ENCODE measurements around the gene PMVK.

PMVK gene

GRCh38 chr1:154966111-154966510, 29.6 kb upstream of the PMVK start:
- no peak for DNase-seq

DNA sequence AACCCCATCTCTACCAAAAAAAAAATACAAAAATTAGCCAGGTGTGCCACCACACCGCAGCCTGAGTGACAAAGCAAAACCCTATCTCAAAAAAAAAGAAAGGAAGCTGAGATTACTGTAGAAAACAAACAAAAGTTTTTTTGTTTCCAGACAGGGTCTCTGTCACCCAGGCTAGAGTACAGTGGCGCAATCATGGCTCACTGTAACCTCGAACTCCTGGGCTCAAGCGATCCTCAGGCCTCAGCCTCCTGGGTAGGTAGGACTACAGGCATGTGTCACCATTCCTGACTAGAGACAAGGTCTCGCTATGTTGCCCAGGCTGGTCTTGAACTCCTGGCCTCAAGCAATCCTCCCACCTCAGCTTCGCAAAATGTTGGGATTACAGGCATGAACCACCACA, 27.8 kb upstream of the PMVK start:
- no peak for DNase-seq

DNA sequence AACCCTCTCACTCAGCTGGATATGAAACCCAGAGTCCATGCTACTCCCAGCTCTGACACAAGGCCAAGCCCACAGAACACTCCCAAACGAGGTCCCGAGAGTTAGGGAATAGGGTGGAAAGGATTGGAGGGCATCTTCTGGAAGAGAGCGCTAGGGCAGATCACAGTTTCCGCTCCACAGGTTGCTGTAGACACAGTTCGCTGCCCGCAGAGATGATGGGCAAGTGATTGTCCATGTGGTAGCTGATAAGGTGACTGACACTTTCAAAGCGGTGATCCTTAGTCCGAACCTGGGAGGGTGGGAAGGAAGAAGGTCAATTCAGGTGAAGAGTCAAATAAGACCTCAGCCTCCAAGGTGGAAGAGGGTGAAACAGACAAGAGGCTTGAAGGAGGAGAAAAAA, 27.1 kb upstream of the PMVK start:
- no peak for DNase-seq

DNA sequence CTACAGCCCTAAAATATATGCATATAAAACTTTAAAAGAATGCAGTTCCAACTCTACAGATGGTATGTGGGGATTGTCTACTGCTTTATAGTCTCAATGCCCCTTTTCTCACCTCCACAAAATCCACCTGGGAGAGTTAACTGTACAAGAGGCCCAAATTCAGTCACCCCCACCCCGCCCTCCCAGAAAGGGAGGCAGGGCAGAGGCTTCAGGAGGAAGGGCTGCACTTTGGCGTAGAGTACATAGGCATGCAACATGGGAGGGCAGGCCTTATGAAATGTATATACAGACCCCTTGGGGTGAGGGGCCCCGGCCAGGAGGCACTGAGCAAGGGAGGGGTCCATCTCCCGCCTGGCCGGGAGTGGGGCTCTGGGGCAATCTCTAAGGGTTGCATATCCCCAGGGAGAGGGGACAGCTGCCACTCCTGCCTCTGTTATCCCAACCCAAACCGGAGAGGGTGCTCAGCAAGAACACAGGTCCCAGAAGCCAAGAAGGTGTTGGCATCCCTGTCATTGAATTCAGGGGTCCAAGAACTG, 26.3 kb upstream of the PMVK start:
- no peak for DNase-seq

GRCh38 chr1:154962156-154962749, 25.7 kb upstream of the PMVK start:
- no peak for DNase-seq

GRCh38 chr1:154961207-154962155, 25.0 kb upstream of the PMVK start, which contains the start of gene PYGO2:
Gene PYGO2 (minus strand): TSS chr1:154961782. CDS start chr1:154961576, 206 bp downstream.
- DNase-seq: peak; percentile 54 to 68

DNA sequence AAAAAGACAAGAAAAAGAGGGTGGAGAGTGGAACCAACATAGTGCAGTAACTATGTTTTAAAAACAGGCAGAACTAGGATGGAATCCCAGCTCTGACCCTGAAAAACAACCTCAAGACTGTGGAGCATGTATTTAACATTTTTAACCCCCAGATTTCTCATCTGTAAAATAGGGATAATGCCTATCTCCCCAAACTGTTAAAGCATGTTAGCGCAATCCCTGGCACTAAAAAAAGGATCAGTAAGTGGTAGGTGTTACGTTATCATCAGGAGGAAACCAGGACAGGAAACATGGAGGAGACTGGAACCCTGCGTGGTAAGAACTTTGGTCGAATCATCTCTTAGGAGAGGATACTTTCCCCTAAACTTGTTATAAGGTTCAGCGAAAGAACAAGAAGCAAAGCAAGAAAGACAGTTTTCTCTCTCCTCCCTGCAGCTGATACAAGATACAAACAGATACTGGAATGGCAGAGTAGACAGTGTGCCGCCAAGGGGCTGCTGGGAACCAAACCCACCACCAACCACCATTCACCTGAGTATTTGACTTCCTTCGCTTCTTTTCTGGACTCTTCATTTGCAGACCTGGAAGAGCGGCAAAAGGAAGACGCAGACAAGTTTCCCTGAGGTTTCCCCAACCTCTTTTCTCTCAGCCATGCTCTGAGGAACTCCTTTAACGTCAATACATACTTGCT, 24.1 kb upstream of the PMVK start:
- DNase-seq: no peak

DNA sequence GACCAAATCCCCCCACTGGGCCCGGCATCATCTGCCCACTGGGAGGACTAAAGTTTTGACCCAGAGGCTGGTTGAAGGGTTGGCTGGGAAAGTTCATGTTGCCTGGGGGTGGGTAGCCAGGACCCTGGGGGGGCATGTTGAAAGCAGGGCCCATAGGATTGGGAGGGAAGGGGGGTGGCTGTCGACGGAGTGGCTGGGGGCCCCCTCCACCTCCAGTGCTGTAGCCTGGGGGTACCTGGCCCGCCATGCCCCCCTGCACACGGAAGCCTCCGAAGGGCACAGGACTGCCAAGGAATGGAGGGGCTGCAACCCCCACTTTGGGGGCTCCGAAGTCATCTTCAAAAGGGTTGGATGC, 22.9 kb upstream of the PMVK start:
- no peak for DNase-seq

- DNase-seq: no peak
These were observed 22.3 kb upstream of the PMVK start for GRCh38 chr1:154958681-154959425.

DNA sequence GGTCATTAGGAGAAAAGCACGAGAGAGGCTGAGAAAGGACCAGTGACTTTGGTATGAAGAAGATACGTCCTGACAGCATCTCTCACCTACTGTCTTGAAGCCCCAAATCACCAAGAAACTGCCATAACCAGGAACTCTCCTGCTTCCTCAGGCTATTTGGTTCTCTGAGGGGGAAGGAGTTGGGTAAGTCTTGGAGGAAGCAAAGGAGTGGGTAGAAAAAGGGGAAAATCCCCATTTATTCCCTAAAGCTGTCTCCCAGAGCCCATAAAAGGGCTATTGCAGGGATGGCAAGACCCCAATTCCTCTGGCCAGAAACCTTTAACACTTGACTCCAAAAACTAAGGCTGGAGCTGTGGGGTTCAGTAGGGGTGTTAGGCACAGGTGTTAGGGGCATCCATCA, 21.5 kb upstream of the PMVK start:
- DNase-seq: peak; percentile 56 to 64

DNA sequence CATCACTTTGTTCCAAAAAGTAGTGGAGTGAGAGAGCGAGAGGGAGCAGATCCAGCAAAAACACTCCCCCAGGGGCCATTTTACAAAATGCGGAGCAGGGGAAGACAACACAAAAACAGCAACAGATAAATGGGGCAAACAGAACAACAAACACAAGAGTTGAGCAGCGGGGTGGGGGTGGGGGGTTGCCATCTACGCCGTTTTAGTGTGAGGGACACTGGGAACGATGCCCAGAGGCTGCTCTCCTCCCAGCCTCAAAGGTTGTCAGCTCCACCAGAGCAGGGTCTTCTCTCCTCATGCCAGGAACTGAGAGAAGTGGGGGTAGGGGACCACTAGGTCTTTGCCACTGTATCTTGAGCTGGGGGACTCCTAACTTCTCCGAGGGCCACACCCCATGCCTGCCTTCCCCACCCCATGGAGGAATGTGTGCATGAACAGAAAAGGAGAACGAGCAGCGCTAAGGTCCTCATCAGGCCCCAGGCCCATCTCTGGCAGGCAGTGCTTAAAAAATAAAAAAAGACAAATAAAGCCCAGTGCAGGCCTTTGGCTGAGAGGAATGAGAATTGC, 20.7 kb upstream of the PMVK start:
- no peak for DNase-seq

- DNase-seq: no peak
These were observed 20.0 kb upstream of the PMVK start for GRCh38 chr1:154956544-154956941.

DNA sequence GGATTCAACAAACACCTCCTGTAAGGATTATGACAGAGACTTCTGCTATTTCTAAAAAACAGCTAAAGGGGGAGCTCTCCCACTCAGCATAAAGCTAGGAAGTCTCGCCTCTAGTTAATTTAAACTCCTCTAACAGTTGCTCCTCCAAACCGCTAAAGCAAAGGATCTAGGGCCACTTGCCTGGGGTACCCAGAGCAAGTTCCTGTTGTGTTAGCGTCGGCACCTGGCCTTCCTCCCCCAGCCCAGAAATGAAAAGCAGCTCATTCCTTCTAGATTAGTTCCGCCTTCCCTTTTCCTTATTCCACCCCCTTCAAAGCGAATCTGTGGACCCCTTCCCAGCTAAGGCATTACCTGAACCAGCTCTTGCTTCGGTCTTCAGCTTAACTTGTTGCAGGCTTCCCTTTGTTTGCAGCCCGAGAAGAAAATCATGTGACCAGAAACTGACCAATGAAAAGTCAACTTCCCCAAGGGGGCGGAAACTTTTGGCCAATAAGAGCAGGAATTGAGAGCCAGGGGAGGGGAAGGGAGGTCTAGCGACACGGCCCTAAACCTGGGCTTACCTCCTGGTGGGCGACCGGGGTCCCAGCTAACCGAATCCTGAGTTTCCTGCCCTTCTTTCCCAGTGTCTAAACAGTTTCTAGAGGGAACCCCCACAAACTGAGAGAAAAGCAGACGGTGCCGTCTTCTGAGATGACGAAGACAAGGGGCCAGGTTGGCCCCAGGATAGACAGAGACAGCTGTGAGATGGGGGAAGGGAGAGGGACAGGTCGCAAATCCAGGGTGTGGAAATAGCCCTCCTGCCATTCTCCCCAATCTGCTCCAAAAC, 19.4 kb upstream of the PMVK start, which contains the start of gene PBXIP1:
PBXIP1 (minus strand) TSS at position 382 of the 826 bp plus-strand sequence. CDS start 2,378 bp downstream, outside the sequence.
- peak; percentile 79 to 94 for DNase-seq

- no peak for DNase-seq
These were observed 18.7 kb upstream of the PMVK start for GRCh38 chr1:154955039-154955717.

DNA sequence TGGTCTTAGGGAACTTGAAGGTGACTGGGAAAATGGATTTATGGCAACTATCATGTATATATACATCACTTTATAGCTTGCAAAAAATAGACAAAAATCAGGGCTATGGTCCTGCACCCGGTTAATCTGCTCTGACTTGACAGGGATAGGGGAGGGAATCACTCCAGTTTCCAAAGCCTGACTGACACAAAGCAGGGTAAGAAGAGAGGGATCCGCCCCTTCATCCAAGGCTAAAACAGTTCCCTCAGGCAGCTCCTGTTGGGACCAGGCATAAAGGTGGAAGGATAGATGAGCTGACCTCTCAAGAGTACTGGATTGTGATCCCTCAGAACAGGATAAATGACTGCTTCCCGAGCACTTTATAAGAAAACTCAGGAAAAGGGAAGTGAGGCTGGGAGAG, 18.0 kb upstream of the PMVK start:
- DNase-seq: no peak

- DNase-seq: peak in 1 of 2 donors; percentile 39
These were observed 17.1 kb upstream of the PMVK start for GRCh38 chr1:154953611-154954038.

DNA sequence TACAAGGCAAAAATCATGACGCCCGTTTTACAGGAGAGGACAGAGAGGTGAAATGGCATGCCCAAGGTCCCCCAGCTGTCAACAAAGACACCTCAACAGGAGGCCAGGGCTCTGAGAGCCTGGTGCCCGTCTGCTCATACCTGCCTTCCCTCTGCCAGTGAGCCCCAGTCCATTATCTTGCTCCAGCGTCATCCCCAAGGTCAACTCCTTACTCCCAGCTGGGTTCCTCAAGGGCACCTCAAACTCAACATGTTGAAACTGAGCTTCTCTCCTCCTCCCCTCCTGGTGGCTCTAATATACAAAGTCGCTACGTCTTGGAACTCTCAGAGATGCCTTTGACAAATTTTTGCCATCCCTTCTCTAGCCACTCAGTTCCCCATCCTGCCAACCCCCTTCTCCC, 16.1 kb upstream of the PMVK start:
- no peak for DNase-seq

GRCh38 chr1:154951901-154952657, 15.6 kb upstream of the PMVK start:
- DNase-seq: no peak

DNA sequence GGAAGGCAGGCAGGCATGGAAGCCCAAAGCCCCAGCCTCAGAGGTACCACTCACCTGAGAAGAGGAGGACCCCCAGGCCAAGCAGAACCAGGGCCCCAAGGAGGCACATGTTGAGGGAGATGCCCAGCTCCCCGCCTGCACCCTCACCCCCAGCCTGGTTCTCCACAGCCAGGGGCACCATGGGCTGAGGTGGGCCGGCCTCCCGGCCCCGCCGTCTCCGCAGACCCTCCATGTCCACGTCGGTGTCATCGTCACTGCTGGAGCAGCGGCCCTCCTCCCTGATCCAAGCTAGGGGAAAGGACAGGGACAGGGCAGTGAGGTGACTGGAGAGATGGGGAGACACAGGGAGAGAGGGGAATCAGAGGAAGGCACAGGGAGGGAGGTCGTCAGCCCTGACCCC, 11.6 kb upstream of the PMVK start:
- DNase-seq: no peak

All from inflammatory macrophage treated with lipopolysaccharide for 1 hour (primary cell).